Activated T-helper 1 cell treated with anti-CD3 and anti-CD28 coated beads, Interleukin-12 subunit alpha, Interleukin-12 subunit beta, Interleukin-2, Interleukin-4 antibody, amounts not matched to agents 30 ng/mL and 10 ng/mL and 1 ng/mL, durations not matched to agents 14 hours and 24 hours and 36 hours (primary cell): ENCODE measurements around the gene ENTPD5. TPM values are rescaled to one million over a fixed set of nuclear protein-coding genes. Genes with fewer than 3 reads are reported as not detected.
A peak's percentile ranks its signal among the peaks of the same experiment; 100 is the strongest.

Experiments
- DNase-seq: peaks from one replicate; pipeline ENCODE4 v3.0.0; 2021; ENCODE audit warnings: low spot score
- H3K27ac Mint-ChIP-seq: one replicate; pipeline ENCODE4 v1.8.0; 2021; ENCODE audit warnings: mild to moderate bottlenecking, mixed read lengths
- H3K27me3 Mint-ChIP-seq: one replicate; pipeline ENCODE4 v1.8.0; 2022; ENCODE audit warnings: mild to moderate bottlenecking, moderate library complexity, mixed read lengths; ENCODE audit not compliant: insufficient read depth
- H3K36me3 Mint-ChIP-seq: one replicate; pipeline ENCODE4 v1.8.0; 2021; ENCODE audit warnings: low read depth, mixed read lengths
- H3K4me1 Mint-ChIP-seq: one replicate; pipeline ENCODE4 v1.8.0; 2021; ENCODE audit warnings: low read depth, mixed read lengths
- H3K4me3 Mint-ChIP-seq: one replicate; pipeline ENCODE4 v1.8.0; 2021; ENCODE audit warnings: mild to moderate bottlenecking, moderate library complexity, mixed read lengths
- H3K9me3 Mint-ChIP-seq: one replicate; pipeline ENCODE4 v1.8.0; 2021; ENCODE audit warnings: mixed read lengths
- intact Hi-C: fragments of 100-400 bp; cut with micrococcal nuclease; formaldehyde crosslinking; loops from one replicate; pipeline ENCODE4 v1.15.1; 2024
- total RNA-seq: library from RNA; stranded (reverse); gene quantifications from 2 replicates; pipeline ENCODE4 v1.2.3, GENCODE V29; 2022

Gene ENTPD5, protein sequence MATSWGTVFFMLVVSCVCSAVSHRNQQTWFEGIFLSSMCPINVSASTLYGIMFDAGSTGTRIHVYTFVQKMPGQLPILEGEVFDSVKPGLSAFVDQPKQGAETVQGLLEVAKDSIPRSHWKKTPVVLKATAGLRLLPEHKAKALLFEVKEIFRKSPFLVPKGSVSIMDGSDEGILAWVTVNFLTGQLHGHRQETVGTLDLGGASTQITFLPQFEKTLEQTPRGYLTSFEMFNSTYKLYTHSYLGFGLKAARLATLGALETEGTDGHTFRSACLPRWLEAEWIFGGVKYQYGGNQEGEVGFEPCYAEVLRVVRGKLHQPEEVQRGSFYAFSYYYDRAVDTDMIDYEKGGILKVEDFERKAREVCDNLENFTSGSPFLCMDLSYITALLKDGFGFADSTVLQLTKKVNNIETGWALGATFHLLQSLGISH
- 10.7 and 12.2 TPM in 2 replicates for total RNA-seq

DNA sequence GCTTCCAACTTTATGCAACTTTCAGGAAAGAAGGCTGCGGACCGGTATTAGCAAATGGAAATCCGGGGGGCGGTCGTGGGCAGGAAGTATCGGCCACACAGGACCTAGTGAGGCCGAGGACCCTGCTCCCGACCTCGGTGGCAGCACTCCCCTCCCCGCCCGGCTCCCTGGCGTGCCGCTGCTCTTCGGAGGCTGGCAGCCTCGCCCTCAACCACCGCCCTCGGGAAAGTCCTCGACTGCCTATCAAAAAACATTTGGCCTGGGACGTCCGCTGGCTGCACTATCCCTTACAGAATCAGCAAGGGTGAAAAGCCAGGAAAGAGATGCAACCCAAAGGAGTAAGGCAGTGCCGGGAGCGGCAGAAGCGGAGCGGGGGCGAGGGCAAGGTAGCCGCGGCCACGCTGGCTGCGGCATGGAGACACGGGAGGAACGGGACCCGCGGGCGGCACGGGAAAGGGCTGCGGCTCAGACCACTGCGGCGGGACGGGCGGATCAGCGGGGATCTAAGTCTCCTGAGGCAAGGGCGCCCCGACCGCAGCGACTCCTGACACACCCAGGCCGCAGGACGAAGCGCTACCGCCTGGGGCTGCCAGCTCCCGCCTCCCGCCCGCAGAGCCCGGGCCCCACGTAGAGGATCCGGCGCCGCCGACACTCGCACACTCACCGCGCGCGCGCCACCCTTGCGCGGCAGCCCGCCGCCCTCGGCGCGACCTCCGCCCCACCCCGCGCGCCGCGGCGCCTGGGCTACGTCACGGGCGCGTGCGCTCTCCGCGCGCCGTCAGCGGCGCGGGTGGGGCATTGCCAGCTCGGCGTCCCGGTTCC lies at the start of gene ENTPD5, which contains the start of gene BBOF1:
Gene ENTPD5, minus strand, starts transcription at position 703 of the 822 bp plus-strand sequence. CDS start 31,186 bp downstream, outside the sequence.
Gene BBOF1, plus strand, starts transcription at position 764 of the 822 bp plus-strand sequence. CDS start 130 bp downstream, outside the sequence.
- peak; percentile 85 for DNase-seq
- peak within 1 kb of the TSS; percentile 95 for H3K4me3 Mint-ChIP-seq
- H3K27ac Mint-ChIP-seq, result peak within 1 kb of the TSS; percentile 97
- peaks cover 3% of the 10 kb centered on the region for H3K27me3 Mint-ChIP-seq
- intact Hi-C loops, result loop anchor here (1.0 to 5.0 kb wide), 6 partner anchors 20 to 527 kb away; partner anchors contain the start of genes ALDH6A1, COQ6, FAM161B and LIN52
- H3K4me1 Mint-ChIP-seq, result peaks cover 17% of the 10 kb centered on the region
- no peaks in the 10 kb centered on the region for H3K36me3 Mint-ChIP-seq
- H3K9me3 Mint-ChIP-seq, result no peaks in the 10 kb centered on the region

DNA sequence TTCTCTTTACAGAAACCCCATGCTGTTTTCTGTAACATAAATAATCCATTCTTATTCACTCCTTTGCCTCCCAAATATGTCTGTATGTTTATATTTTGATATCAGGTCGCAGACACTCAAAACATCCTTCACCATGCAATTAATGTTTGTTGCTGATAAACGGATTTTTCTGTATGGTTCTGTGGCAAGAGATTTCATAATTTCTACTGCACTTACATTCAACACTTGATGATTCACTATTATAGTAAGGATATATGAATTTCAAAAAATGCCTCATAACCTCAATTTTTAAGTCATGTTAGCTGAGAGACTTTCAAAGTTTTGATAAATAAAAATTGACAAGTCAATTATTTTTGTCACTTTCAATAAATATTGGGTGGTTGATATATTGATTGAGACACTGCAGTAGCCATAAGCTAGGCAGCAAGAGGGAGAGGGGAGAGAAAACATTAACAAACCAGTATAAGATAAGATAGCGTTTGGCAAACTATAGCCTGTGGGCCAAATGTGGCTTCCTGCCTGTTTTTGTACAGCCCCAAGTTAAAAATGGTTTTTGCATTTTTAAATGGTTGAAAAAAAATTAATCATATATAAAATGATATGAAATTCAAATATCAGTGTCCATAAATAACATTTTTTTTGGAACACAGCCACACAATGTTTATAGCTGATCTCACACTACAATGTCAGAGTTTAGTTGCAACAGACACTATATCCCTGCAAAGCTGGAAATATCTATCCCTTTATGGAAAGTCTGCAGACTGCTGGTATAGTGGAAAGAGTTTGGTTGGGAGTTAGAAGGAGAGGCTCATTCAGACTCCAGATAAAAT lies 46.9 kb upstream of the ENTPD5 start:
- no peaks in the 10 kb centered on the region for H3K9me3 Mint-ChIP-seq
- no peaks in the 10 kb centered on the region for H3K27me3 Mint-ChIP-seq
- intact Hi-C loops, result no loop called here
- H3K4me1 Mint-ChIP-seq, result no peaks in the 10 kb centered on the region
- H3K4me3 Mint-ChIP-seq, result no peak overlapping the region
- DNase-seq, result no peak
- no peak overlapping the region for H3K27ac Mint-ChIP-seq
- H3K36me3 Mint-ChIP-seq, result peaks cover 13% of the 10 kb centered on the region

DNA sequence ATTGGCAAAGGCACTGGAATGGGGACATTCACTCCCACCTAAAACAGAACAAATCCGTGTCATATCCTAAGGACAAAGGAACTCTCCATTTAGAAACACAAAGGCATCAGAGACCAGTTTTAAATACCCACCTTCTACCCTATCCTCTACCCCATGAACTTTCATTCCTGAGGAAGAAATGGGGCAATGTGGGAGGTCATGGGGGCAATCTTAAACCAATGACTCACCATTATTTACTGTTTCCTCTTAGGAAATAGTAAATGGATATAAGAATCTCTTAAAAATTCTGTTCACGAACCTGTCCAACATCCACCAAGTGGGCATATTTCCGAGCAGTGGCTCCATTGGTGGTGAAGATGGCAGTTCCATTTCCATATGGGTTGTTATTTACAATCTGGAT lies 45.8 kb upstream of the ENTPD5 start:
- Mint-ChIP-seq H3K27me3 (no peaks in the 10 kb centered on the region), H3K27ac (no peak overlapping the region), H3K36me3 (peaks cover 14% of the 10 kb centered on the region)

DNA sequence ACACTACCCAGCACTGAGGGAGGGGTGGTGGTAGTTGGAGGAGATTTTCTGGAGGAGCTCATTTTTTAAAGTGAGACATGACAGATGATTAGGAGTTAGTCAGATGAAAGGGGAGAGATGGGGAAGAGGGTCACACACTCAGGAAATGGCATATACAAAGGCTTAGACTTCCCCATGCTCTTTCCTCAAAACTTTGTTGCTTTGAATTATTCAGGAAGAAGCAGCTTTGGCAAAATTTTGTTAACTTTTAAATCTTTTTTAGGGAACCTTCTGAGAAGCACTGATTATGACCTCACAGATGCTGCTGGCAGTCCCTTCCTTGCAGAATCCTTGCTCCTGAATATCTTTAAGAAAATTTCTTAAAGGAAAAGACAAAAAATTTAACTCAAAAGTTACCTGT lies 45.3 kb upstream of the ENTPD5 start:
- DNase-seq, result no peak
- no peaks in the 10 kb centered on the region for H3K9me3 Mint-ChIP-seq
- H3K4me3 Mint-ChIP-seq, result no peak overlapping the region
- intact Hi-C loops, result no loop called here
- no peaks in the 10 kb centered on the region for H3K4me1 Mint-ChIP-seq
- H3K27me3 Mint-ChIP-seq, result no peaks in the 10 kb centered on the region
- no peak overlapping the region for H3K27ac Mint-ChIP-seq
- peaks cover 14% of the 10 kb centered on the region for H3K36me3 Mint-ChIP-seq

More for the DNA sequence above, 45.8 kb upstream of the ENTPD5 start:
- DNase-seq, result no peak
- H3K4me1 Mint-ChIP-seq, result no peaks in the 10 kb centered on the region
- H3K4me3 Mint-ChIP-seq, result no peak overlapping the region
- H3K9me3 Mint-ChIP-seq, result no peaks in the 10 kb centered on the region
- intact Hi-C loops, result no loop called here

DNA sequence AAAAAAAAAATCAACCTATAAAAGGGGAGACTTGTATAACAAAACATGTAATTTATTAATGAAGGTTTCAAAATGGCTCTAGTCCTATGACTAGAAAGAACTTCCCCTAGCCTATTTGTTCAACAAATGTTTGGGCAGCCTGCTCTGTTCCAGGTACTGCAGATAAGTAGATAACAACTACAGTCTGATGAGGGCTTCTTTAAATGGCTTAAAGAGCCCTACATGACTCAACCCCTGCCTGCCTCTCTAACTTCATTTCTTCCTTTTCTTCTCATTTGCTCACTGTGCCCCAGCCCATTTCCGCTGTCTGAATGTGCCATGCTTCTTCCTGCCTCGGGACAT lies 43.7 kb upstream of the ENTPD5 start:
- H3K27me3 Mint-ChIP-seq, result no peaks in the 10 kb centered on the region

DNA sequence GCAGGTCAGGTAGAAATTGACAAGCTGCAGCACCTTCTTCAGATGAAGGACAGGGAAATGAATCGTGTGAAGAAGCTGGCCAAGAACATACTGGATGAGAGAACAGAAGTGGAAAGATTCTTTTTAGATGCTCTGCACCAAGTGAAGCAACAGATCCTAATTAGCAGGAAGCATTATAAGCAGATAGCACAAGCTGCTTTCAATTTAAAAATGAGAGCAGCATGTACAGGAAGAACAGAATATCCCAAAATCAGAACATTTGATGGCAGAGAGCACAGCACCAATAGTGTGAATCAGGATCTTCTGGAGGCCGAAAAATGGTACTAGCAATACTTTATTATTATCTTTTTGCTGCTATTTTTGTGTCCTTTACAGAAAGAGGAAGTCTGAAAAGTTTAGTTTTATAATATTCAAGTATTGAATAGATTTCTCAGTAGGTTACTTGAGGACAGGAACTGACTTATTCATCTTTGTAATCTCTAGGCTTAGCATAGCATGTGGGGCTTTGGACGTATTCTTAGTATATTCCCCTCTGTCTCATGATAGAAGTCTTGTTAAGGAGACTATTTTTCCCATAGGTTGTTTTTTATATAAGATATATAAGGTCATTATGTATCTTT lies 30.9 kb upstream of the ENTPD5 start:
- H3K4me3 Mint-ChIP-seq, result no peak overlapping the region
- intact Hi-C loops, result no loop called here
- H3K9me3 Mint-ChIP-seq, result no peaks in the 10 kb centered on the region
- H3K27me3 Mint-ChIP-seq, result peaks cover 5% of the 10 kb centered on the region
- no peak overlapping the region for H3K27ac Mint-ChIP-seq
- no peak for DNase-seq
- no peaks in the 10 kb centered on the region for H3K4me1 Mint-ChIP-seq
- no peaks in the 10 kb centered on the region for H3K36me3 Mint-ChIP-seq

More for the DNA sequence above, 43.7 kb upstream of the ENTPD5 start:
- no peaks in the 10 kb centered on the region for H3K9me3 Mint-ChIP-seq
- H3K27ac Mint-ChIP-seq, result no peak overlapping the region
- no peaks in the 10 kb centered on the region for H3K4me1 Mint-ChIP-seq
- peaks cover 14% of the 10 kb centered on the region for H3K36me3 Mint-ChIP-seq
- no peak for DNase-seq
- no peak overlapping the region for H3K4me3 Mint-ChIP-seq
- intact Hi-C loops, result no loop called here

DNA sequence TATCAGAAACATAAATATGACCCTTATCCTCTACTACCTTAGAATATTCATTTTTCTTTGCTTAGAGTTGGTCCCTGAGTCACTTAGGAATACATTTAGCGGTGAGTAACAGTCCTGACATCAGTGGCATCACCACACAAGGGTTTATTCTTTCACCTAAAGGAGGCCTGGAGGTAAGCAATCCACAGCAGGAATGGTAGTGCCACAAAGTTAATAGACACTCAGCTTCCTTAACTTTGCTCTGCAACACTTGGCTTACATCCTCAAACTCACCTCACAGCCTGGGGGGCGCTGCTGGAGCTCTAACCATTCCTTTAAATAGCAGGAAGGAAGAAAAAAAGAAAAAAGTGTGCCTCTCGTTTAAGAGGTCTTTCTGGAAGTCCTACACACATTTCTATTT lies 29.2 kb upstream of the ENTPD5 start:
- Mint-ChIP-seq H3K27me3 (peaks cover 5% of the 10 kb centered on the region), H3K4me1 (no peaks in the 10 kb centered on the region), H3K36me3 (no peaks in the 10 kb centered on the region), H3K4me3 (no peak overlapping the region), H3K9me3 (no peaks in the 10 kb centered on the region), H3K27ac (no peak overlapping the region)
- intact Hi-C loops, result no loop called here
- DNase-seq, result no peak

DNA sequence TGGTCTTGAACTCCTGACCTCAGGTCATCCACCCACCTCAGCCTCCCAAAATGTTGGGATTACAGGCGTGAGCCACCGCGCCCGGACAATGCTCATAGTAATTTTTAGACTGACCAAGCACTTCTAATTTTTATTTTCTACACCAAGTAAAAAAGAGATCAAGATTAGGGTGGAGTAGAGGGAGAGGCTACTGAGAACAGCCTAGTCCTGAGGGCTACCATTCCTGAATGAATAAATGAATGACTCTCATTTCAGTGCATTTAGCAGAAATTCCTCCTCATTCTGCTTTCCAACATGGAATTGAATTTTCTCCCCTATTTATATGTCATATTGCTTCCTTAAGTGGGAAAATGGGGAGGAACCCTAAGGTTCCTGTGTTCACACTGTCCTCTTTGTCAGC lies 26.4 kb upstream of the ENTPD5 start:
- intact Hi-C loops, result no loop called here
- Mint-ChIP-seq H3K27ac (no peak overlapping the region), H3K27me3 (peaks cover 5% of the 10 kb centered on the region), H3K4me3 (no peak overlapping the region), H3K36me3 (no peaks in the 10 kb centered on the region), H3K4me1 (no peaks in the 10 kb centered on the region), H3K9me3 (no peaks in the 10 kb centered on the region)
- DNase-seq, result no peak

DNA sequence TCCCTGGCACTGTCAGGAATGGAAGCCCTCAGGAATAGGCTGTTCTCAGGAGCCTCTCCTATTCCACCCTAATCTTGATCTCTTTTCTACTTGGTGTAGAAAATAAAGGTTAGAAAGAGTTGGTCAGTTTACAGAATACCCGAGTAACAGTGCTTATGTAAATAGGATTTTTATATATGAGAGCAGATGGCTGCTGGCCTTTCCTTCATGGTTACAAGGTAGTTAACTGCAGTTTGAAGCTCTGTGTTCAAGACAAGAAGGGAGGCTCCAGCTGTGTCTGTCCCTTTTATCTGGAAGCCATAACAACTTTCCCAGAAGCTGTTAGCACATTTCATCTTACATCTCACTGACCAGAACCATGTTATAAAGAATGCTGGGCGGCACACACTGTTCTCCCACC lies 23.2 kb upstream of the ENTPD5 start:
- Mint-ChIP-seq H3K4me3 (no peak overlapping the region), H3K4me1 (no peaks in the 10 kb centered on the region), H3K27ac (no peak overlapping the region), H3K9me3 (no peaks in the 10 kb centered on the region), H3K36me3 (no peaks in the 10 kb centered on the region), H3K27me3 (peaks cover 5% of the 10 kb centered on the region)
- DNase-seq, result no peak
- intact Hi-C loops, result no loop called here

DNA sequence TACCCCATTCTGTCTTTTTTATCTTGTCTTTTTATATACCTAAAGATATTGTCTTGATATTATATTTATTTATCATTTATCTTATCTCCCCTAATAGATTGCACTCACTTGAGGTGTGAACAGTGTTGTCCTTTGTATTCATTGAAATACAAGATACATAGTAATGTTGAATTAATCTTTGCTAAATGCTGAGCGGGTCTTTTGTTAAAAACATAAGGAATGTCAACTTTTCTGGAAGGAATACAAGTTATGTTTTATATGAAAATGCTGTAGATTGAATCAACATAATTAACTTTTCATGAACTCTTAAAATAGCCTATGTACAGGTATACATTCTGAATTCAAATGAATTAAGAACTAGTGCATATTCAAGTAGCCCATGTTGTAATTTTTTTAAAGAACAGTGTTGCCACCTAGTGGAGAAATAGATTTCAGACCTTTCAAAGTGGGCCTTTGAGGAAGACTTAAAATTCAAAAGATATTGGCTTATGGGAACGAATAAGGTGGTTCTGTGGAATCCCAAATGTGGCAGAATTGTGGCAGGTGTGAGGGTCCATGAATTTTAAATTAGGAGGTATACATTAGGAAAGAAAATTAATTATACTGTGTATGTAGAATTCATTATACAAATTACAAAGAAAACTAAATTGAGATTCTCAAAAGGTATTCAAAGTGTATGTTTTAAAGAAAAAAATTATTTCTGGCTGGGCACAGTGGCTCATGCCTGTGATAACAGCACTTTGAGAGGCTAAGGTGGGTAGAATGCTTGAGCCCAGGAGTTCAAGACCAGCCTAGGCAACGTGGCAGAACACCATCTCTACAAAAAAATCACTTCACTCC lies 19.2 kb upstream of the ENTPD5 start:
- no peaks in the 10 kb centered on the region for H3K27me3 Mint-ChIP-seq
- H3K27ac Mint-ChIP-seq, result no peak overlapping the region
- DNase-seq, result no peak
- intact Hi-C loops, result loop anchor here (1.0 kb wide), 3 partner anchors 19 to 310 kb away; partner anchors contain the start of genes BBOF1, COQ6, ENTPD5 and FAM161B
- no peaks in the 10 kb centered on the region for H3K9me3 Mint-ChIP-seq
- no peaks in the 10 kb centered on the region for H3K4me1 Mint-ChIP-seq
- no peak overlapping the region for H3K4me3 Mint-ChIP-seq
- H3K36me3 Mint-ChIP-seq, result no peaks in the 10 kb centered on the region

DNA sequence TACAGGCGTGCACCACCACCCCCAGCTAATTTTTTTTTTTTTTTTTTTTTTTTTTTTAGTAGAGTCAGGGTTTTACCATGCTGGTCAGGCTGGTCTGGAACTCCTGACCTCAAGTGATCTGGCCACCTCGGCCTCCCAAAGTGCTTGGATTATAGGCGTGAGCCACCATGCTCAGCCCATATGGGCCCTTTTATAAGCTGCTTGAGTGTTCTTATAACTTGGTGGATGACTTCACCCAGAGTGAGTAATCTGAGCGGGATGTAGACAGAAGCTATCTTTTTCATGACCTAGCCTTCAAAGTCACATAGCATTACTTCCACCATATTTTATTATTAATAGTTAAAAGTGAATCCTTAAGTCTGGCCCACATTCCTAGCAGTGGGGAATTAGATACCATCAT lies 16.5 kb upstream of the ENTPD5 start:
- Mint-ChIP-seq H3K9me3 (no peaks in the 10 kb centered on the region), H3K4me1 (no peaks in the 10 kb centered on the region), H3K4me3 (no peak overlapping the region), H3K27ac (no peak overlapping the region), H3K27me3 (no peaks in the 10 kb centered on the region), H3K36me3 (no peaks in the 10 kb centered on the region)
- intact Hi-C loops, result no loop called here
- DNase-seq, result no peak
